IPS-20b (cell line): ENCODE results near the gene FOXP4.

Source experiments
- H3K27ac ChIP-seq: one replicate; pipeline ENCODE4 v1.5.1; 2013; ENCODE audit warnings: low read length
- H3K27me3 ChIP-seq: 2 replicates; pipeline ENCODE4 v1.6.1; 2013; ENCODE audit warnings: mild to moderate bottlenecking, low read length, inconsistent platforms; ENCODE audit not compliant: insufficient read depth
- H3K36me3 ChIP-seq: 2 replicates; pipeline ENCODE4 v1.6.1; 2013; ENCODE audit warnings: low read depth, mild to moderate bottlenecking, inconsistent platforms, low read length, moderate library complexity; ENCODE audit not compliant: insufficient read depth
- H3K4me1 ChIP-seq: 2 replicates; pipeline ENCODE4 v1.6.1; 2013; ENCODE audit warnings: mild to moderate bottlenecking, control low read depth, inconsistent platforms, low read length, moderate library complexity; ENCODE audit not compliant: insufficient read depth
- H3K4me3 ChIP-seq: 2 replicates; pipeline ENCODE4 v1.5.1; 2013; ENCODE audit warnings: mild to moderate bottlenecking, low read length, inconsistent platforms
- H3K9ac ChIP-seq: 2 replicates; pipeline ENCODE4 v1.6.1; 2013; ENCODE audit warnings: low read depth, mild to moderate bottlenecking, inconsistent platforms, low read length, moderate library complexity
- H3K9me3 ChIP-seq: 2 replicates; pipeline ENCODE4 v1.6.1; 2013; ENCODE audit warnings: mild to moderate bottlenecking, low read depth, low read length, inconsistent platforms; ENCODE audit not compliant: insufficient read depth

Gene FOXP4

DNA sequence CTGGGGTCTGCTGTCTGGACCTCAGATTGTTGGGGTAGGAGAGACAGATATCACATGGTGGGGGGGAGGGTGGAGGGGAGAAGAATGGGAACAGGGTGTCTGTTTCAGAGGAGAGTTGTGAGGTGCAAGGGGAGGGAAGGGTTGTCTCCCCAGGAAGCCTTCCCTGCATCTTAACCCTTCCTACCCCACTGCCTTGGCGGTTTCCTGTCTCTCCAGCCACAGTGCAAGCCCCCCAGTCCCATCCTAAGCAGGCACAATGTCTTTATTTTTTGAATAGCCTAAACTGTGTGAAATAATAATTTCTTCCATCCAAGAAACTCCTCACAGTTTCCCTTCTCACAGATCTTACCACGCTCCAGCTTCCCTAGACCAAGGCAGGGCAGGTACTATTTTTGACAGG is 3.5 kb downstream of the FOXP4 start:
- H3K9me3 ChIP-seq, result no peaks in the 10 kb centered on the region
- H3K9ac ChIP-seq, result no peak overlapping the region
- peaks cover 86% of the 10 kb centered on the region for H3K27me3 ChIP-seq
- peak overlapping the region; percentile 92; the same call in 1 of the 2 replicates for H3K4me3 ChIP-seq
- peaks cover 58% of the 10 kb centered on the region for H3K4me1 ChIP-seq
- H3K36me3 ChIP-seq, result no peaks in the 10 kb centered on the region; the same call in 1 of the 2 replicates
- no peak overlapping the region for H3K27ac ChIP-seq

DNA sequence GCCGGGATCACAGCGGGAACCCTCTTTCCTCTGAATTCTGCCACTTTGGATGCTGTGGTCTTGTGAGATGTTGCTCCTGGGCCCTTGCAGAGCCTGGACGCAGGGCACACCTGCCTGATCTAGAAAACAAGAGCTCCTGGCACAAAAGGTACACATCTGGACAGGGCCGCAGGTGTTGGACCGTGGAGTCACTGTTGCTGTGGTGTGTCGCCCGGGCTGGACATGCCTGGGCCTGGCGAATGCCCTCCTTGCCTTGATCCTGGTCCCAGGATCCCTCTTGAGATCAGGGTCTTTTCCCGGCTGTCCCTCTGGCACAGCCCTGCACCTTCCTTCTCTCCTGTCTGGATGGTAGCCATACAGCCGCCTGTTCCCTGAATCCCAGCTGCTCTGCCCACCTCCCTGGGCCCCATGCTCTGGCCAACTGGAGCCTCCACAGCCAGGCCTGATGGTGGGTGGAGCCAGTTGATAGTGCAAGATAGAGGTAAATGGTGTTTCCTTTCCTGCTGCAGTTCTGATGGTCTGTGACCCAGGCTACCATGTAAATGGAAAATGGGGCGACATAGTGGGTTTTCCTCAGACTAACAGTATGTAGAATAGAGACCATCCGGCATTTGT is 5.0 kb downstream of the FOXP4 start:
- peaks cover 91% of the 10 kb centered on the region for H3K27me3 ChIP-seq
- H3K36me3 ChIP-seq, result no peaks in the 10 kb centered on the region; the same call in 1 of the 2 replicates
- H3K4me3 ChIP-seq, result no peak overlapping the region
- H3K9ac ChIP-seq, result no peak overlapping the region
- no peak overlapping the region for H3K27ac ChIP-seq
- H3K4me1 ChIP-seq, result peaks cover 58% of the 10 kb centered on the region
- no peaks in the 10 kb centered on the region for H3K9me3 ChIP-seq

DNA sequence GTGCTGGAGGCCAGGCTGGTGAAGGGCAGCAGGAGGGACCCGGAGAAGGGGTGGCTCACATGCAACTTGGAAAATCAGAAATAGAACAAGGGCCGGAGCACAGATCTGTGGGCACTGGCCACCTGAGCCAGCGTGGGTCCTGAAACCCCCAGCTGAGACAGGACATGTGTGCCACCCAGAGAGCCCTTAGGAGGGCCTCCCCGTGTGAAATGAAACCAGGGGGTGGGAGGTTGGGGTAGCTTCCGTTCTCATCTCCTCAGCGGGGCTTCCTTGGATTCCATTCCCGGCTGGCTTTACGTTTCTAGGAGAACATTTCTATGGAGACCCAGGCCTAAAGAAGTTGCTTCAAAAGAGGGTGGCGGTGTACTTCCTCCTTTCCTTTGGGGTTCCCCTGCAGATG is 5.7 kb downstream of the FOXP4 start:
- peaks cover 96% of the 10 kb centered on the region for H3K27me3 ChIP-seq
- peaks cover 61% of the 10 kb centered on the region for H3K4me1 ChIP-seq
- H3K9me3 ChIP-seq, result no peaks in the 10 kb centered on the region
- no peak overlapping the region for H3K27ac ChIP-seq
- no peaks in the 10 kb centered on the region; the same call in 1 of the 2 replicates for H3K36me3 ChIP-seq
- H3K9ac ChIP-seq, result no peak overlapping the region
- H3K4me3 ChIP-seq, result no peak overlapping the region

GRCh38 chr6:41552723-41553122 is 6.5 kb downstream of the FOXP4 start:
- H3K9ac ChIP-seq, result no peak overlapping the region
- no peak overlapping the region for H3K4me3 ChIP-seq
- H3K9me3 ChIP-seq, result no peaks in the 10 kb centered on the region
- H3K27me3 ChIP-seq, result peaks cover 98% of the 10 kb centered on the region
- H3K27ac ChIP-seq, result no peak overlapping the region
- peaks cover 61% of the 10 kb centered on the region for H3K4me1 ChIP-seq
- no peaks in the 10 kb centered on the region; the same call in 1 of the 2 replicates for H3K36me3 ChIP-seq

GRCh38 chr6:41553405-41553999 is 7.3 kb downstream of the FOXP4 start:
- Histone ChIP-seq H3K27me3 (peaks cover 98% of the 10 kb centered on the region), H3K9me3 (no peaks in the 10 kb centered on the region), H3K9ac (no peak overlapping the region), H3K27ac (no peak overlapping the region), H3K4me1 (peaks cover 58% of the 10 kb centered on the region), H3K36me3 (no peaks in the 10 kb centered on the region; the same call in 1 of the 2 replicates), H3K4me3 (no peak overlapping the region)

- H3K27ac ChIP-seq, result no peak overlapping the region
- H3K27me3 ChIP-seq, result peaks cover 94% of the 10 kb centered on the region
Measured at GRCh38 chr6:41555326-41556300, 9.4 kb downstream of the FOXP4 start.

GRCh38 chr6:41557335-41557734 is 11.2 kb downstream of the FOXP4 start:
- Histone ChIP-seq H3K4me3 (no peak overlapping the region), H3K9ac (no peak overlapping the region), H3K36me3 (no peaks in the 10 kb centered on the region), H3K27ac (no peak overlapping the region), H3K27me3 (peaks cover 76% of the 10 kb centered on the region), H3K4me1 (peaks cover 47% of the 10 kb centered on the region), H3K9me3 (no peaks in the 10 kb centered on the region)

More at GRCh38 chr6:41555326-41556300, 9.4 kb downstream of the FOXP4 start:
- Histone ChIP-seq H3K9me3 (no peaks in the 10 kb centered on the region), H3K4me1 (peaks cover 45% of the 10 kb centered on the region), H3K4me3 (peak overlapping the region; percentile 24; the same call in 1 of the 2 replicates), H3K9ac (no peak overlapping the region), H3K36me3 (no peaks in the 10 kb centered on the region; the same call in 1 of the 2 replicates)

DNA sequence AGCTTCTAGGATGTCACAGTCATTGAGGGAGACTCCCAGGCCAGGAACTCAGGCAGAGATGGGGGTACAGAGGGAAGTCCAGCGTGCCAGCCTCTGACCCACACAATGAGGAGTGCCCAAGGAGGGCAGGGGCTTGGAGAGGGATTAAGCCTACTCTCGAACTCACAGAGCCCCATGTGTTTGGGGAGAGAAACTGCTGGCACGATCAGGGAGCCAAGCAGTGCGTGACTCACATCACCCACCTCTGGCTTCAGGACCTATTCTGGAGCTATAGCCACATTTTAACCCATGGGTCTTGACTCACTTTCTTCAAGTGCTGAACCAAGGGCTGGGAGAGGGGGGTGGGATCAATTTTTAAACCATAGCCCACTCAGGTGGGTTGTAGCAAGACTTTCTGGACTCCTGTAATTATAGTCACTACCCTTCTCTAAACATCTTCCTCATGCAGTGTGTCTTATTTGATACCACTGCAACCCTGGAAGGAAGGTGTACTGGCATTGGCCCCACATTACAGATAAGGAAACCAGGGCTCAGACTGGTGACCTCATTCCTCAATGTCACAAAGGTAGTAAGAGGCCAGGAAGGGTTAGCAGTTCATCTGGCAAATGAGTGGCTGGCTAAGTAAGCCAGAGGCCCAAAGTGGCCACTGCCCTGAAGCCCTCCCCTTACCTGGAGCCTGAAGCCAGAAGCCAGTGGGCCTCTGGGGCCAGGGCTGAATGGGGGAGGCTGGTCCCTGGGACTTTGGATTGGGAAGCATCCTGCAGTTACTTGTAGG is 12.0 kb downstream of the FOXP4 start:
- H3K9me3 ChIP-seq, result no peaks in the 10 kb centered on the region
- no peak overlapping the region for H3K9ac ChIP-seq
- no peaks in the 10 kb centered on the region for H3K36me3 ChIP-seq
- peaks cover 50% of the 10 kb centered on the region for H3K4me1 ChIP-seq
- peaks cover 67% of the 10 kb centered on the region for H3K27me3 ChIP-seq
- no peak overlapping the region for H3K4me3 ChIP-seq
- no peak overlapping the region for H3K27ac ChIP-seq

DNA sequence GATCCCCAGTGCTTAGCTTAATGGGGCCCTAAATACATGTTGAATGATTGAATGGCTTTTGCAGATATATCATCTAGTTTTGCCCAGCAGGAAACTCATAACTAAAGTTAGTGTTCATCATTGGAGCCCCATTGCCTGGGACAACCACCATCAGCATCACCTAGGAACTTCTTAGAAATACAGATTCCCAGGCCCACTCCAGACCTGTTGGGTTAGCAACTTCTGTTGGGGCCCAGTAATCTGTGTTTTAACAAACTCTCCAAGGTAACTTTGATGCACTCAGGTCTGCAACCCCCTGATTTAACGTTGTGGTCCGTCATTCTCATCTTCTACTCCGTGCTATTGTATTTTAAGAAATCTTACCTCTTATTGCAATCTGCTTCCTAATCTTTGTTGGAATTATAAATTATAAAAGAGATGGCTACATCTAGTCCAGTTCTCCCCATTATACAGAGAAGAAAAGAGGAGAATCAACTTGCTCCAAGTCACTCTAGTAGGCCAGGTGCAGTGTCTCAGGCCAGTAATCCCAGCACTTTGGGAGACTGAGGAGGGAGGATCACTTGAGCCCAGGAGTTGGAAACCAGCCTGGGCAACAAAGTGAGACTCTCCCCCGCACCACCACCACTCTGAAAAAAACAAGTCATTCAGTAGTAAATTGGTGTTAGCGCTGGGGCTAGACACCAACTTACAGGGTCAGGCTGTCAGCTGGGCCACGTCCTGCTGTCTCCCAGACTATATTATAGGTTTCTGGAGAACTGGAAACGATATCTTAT is 13.7 kb downstream of the FOXP4 start:
- H3K27ac ChIP-seq, result no peak overlapping the region
- H3K4me1 ChIP-seq, result peaks cover 44% of the 10 kb centered on the region
- peak overlapping the region; percentile 75; the same call in 1 of the 2 replicates for H3K9ac ChIP-seq
- no peaks in the 10 kb centered on the region for H3K36me3 ChIP-seq
- peak overlapping the region; percentile 78 for H3K4me3 ChIP-seq
- peaks cover 51% of the 10 kb centered on the region for H3K27me3 ChIP-seq
- no peaks in the 10 kb centered on the region for H3K9me3 ChIP-seq

GRCh38 chr6:41560431-41561192 is 14.4 kb downstream of the FOXP4 start:
- H3K27me3 ChIP-seq, result peaks cover 44% of the 10 kb centered on the region

More at GRCh38 chr6:41560431-41561192, 14.4 kb downstream of the FOXP4 start:
- peak overlapping the region; percentile 21 for H3K27ac ChIP-seq
- H3K9ac ChIP-seq, result peak overlapping the region; percentile 75; the same call in 1 of the 2 replicates
- peaks cover 39% of the 10 kb centered on the region for H3K4me1 ChIP-seq
- no peaks in the 10 kb centered on the region for H3K9me3 ChIP-seq
- H3K4me3 ChIP-seq, result peak overlapping the region; percentile 78
- no peaks in the 10 kb centered on the region for H3K36me3 ChIP-seq
